GM19239 (cell line): ENCODE measurements around the gene RBM7.
A peak's percentile ranks its signal among the peaks of the same experiment; 100 is the strongest.

Source experiments
- DNase-seq: peaks from one replicate; pipeline ENCODE4 v3.0.0; 2011; ENCODE audit warnings: low spot score; ENCODE audit not compliant: insufficient read length
- FAIRE-seq: peaks from 2 replicates; lab custom pipeline; 2011; peaks lifted over from hg19 to GRCh38; lab: Jason Lieb, UNC

The RBM7 gene

DNA sequence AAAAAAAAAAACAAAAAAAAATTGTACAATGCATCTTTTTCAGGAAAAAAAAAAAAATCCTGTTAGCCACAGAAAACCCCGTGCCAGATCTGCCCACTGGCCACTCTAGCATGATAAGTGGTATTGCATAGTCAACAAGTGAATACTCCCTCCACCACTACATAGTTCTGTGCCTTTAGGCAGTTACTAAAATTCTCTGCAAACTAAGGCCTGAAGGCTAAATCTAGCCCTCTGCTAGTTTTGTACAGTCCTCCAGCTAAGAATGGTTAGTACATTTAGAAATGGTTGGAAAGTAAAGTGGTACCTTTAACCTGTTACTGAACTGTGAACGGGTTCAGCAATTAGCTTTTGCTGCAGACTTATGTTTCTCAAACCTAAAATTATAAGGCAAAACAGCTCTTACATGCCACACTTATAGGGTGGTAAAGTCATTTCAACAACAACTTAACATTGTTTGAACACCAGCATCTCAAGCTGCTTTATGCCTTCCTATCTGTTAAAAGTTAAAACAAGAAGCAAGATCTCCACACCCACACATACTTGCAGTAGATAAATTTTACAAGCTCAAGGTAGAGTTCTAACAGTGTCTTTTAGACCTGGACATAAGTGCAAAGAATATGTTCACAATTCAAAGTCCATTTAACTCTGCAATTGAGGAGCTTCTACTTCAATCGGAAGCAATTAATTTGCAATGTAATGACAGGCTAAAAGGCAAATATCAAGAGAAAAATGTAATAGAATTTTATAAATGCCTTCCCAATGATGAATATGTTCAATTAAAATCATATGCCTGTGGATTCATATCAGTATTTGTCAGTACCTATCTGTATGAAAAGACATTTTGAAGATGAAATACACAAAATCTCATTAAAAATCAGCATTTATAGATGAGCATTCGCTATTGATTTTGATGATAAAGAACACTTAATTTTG lies 7.5 kb upstream of the RBM7 start:
- DNase-seq: no peak
- FAIRE-seq: no peak

DNA sequence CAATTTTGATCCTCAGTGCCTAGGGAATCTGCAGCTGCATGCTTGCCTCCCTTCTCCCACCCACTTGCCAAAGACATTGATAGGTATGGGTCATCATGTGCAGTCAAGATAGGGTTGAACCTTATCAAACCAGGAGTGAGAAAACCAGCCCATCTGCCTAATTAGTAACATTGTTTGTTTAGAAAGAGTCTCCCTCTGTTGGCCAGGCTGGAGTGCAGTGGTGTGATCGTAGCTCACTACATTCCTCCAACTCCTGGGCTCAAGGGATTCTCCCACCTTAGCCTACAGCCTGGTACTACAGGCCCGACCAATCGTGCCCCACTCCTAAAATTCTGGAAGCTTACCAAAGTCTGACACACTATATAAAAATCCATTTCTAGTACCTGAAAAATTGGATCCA lies 4.7 kb upstream of the RBM7 start:
- FAIRE-seq (peak; percentile 14), DNase-seq (no peak)

GRCh38 chr11:114396916-114397315 lies 3.5 kb upstream of the RBM7 start:
- FAIRE-seq: no peak
- no peak for DNase-seq

DNA sequence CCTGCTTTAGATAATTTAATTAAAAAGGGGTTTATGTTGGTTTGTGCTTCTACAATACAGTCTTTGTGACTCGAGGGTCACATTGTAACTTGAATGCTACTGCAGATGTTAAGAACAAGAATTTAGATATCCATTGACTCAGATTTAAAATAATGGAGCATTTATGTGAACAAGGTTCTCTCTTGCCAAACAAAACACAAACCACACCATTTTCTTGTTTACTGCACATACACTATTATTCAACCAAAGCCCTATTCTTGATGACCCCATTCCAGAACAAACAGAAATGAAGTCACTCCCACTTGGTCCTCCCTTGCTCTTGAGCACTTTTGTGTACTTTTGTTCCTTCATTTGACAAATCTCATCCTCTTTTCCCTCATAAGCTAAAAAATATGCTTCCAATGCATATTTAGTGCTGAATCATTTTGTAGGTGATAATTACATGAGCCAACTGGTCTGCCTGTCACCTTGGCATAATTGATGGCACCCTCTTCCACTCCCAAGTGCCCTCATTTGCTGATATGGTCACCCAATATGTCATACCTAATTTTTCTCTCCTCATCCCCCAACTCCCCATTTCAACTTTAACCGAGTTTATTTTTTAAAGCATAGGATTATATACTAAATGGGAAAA lies 3.0 kb upstream of the RBM7 start:
- DNase-seq (no peak), FAIRE-seq (no peak)

- FAIRE-seq: no peak
These were observed 2.1 kb upstream of the RBM7 start for GRCh38 chr11:114398303-114398920.

GRCh38 chr11:114399490-114400215 lies 813 bp upstream of the RBM7 start:
- DNase-seq (no peak), FAIRE-seq (no peak)

More at GRCh38 chr11:114398303-114398920, 2.1 kb upstream of the RBM7 start:
- DNase-seq: no peak

DNA sequence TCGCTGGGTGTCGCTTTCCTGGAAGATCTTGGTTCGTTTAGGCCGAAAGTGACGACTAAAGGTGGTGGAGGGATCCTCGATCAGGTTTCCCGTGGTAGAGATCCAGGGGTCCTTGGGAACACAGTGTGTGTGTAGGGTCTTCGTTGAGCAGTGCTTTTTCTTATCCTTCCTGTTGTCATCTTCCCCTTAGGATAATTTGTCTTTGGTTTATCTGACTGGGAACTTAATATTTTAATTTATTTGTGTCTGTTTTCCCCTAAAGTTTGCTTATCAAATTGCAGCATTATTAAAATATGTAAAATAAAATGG lies 403 bp downstream of the RBM7 start:
- DNase-seq (no peak), FAIRE-seq (no peak)

- DNase-seq: no peak
These were observed 845 bp downstream of the RBM7 start for GRCh38 chr11:114401311-114401710.

GRCh38 chr11:114412946-114413345 lies 12.5 kb downstream of the RBM7 start:
- DNase-seq (no peak), FAIRE-seq (no peak)

More at GRCh38 chr11:114401311-114401710, 845 bp downstream of the RBM7 start:
- FAIRE-seq: peak; percentile 87

DNA sequence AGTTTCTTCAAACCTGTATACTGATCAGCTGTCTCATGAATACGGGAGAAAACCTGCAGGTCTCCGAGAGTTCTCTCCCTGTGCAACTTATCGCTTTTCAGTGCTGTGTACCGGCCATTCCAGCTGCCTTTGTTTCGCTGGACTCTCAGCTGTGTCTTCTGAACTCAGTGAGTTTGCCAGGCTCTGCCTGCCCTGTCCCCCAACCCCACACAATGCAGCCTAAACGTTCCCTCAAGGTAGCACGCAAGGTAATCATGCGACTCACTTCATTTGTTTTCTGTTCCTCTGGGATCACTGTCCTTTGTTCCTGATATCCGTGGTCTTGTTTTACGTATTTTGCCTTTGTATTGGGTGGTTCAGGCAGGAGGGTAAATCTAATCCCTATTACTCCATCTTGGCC lies 13.5 kb downstream of the RBM7 start:
- DNase-seq: no peak
- FAIRE-seq: no peak

- DNase-seq (no peak), FAIRE-seq (no peak)
These were observed 16.0 kb downstream of the RBM7 start for GRCh38 chr11:114416441-114416961.

GRCh38 chr11:114426280-114426679 lies 25.8 kb downstream of the RBM7 start:
- FAIRE-seq (no peak), DNase-seq (no peak)

GRCh38 chr11:114430290-114430689 lies 29.8 kb downstream of the RBM7 start:
- no peak for DNase-seq
- FAIRE-seq: no peak

- no peak for DNase-seq
- no peak for FAIRE-seq
These were observed 32.4 kb downstream of the RBM7 start for GRCh38 chr11:114432893-114433292.

- DNase-seq: no peak
- no peak for FAIRE-seq
These were observed 32.9 kb downstream of the RBM7 start for GRCh38 chr11:114433376-114433775.

DNA sequence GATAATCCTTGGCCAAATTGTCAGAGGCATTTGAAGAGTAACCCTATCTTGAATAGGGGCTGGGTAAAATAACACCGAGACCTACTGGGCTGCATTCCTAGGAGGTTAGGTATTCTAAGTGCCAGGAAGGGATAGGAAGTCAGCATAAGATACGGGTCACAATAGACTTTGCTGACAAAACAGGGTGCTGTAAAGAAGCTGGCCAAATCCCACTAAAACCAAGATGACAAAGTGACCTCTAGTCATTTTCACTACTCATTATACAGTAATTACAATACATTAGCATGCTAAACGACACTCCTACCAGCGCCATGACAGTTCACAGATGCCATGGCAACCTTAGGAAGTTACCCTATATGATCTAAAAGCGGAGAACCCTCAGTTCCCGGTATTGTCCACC lies 37.8 kb downstream of the RBM7 start:
- DNase-seq (no peak), FAIRE-seq (no peak)

DNA sequence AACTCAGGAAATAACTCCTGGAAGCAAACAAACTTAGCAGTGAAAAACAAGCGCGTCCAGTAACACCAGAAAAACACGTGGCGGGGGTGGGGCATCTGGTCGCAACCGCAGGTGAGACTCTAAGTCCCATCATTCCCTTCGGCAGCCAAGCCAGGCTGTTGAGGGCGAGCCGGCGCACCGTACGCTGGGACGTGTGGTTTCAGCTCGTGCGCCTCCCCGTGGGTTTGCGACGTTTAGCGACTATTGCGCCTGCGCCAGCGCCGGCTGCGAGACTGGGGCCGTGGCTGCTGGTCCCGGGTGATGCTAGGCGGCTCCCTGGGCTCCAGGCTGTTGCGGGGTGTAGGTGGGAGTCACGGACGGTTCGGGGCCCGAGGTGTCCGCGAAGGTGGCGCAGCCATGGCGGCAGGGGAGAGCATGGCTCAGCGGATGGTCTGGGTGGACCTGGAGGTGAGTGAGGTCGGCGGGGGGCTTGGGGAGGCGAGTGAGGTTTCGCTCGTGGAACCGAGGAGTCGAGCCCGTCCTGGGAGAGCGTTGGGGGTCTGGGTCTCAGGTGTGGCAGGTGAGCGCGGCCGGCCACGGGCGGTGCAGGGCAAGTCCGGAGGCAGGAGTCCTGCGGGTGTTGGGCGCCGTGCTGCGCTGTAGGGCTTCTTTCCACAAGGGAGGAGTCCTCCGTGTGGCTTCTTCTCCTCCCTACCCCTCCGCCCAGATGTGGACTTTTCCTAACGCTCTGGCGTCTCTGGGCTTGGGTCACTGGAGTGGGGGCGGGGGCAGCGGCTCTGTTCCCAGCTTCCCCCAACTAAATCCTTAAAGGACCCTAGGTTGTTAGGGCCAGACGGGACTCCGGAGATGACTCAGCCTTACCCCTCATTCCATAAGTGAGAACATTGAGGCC lies 39.0 kb downstream of the RBM7 start, which contains the start of gene REXO2:
Gene REXO2 (plus strand): TSS at position 239 of the 892 bp plus-strand sequence. CDS start 62 bp downstream, at position 301.
- FAIRE-seq: peak; percentile 96

GRCh38 chr11:114440121-114440860 lies 39.8 kb downstream of the RBM7 start:
- no peak for FAIRE-seq
- DNase-seq: no peak

More for the DNA sequence above, 39.0 kb downstream of the RBM7 start, which contains the start of gene REXO2:
- peak; percentile 89 for DNase-seq
